IMR-90 (cell line): Measurements from ENCODE around the gene RBFOX1. TPM values are rescaled to one million over a fixed set of nuclear protein-coding genes. Genes with fewer than 3 reads are reported as not detected.

Experiments
- ATAC-seq: fragments of 200-7000 bp; cut with Tn5 transposase; 2 replicates; pipeline ENCODE4 v1.9.1; 2020; ENCODE audit warnings: low read depth, mild to moderate bottlenecking, moderate library complexity
- BruUV-seq: library from RNA; stranded (reverse); fragments of 400-500 nt; replicated peaks from 2 replicates; lab custom pipeline; 2021; lab: Mats Ljungman, UMichigan
- CTCF ChIA-PET: fragments of 300-600 bp; formaldehyde crosslinking; extraction: SDS; loops from one replicate; lab custom pipeline; 2021; ENCODE audit warnings: antibody characterized with exemption; lab: Yijun Ruan, JAX
- POLR2A ChIA-PET: fragments of 300-600 bp; sonication (Branson Sonifier 250); formaldehyde crosslinking; loops from one replicate; lab custom pipeline; 2022; ENCODE audit warnings: antibody characterized with exemption; ENCODE audit not compliant: unreplicated experiment; lab: Charles Lee
- DNase-seq: peaks from one replicate; pipeline ENCODE4 v3.0.0; 2013
- H2AFZ ChIP-seq: replicated peaks from 2 replicates; pipeline ENCODE3; 2013; ENCODE audit warnings: low read length, mild to moderate bottlenecking; ENCODE audit not compliant: poor library complexity
- H2AK5ac ChIP-seq: 2 replicates; pipeline ENCODE4 v1.6.1; 2013; ENCODE audit warnings: low read depth, low read length, inconsistent platforms
- H2AK9ac ChIP-seq: replicated peaks from 2 replicates; pipeline ENCODE3; 2013; ENCODE audit warnings: mild to moderate bottlenecking, low read depth, low read length, moderate library complexity; ENCODE audit not compliant: poor library complexity
- H2BK120ac ChIP-seq: 2 replicates; pipeline ENCODE4 v1.6.1; 2013; ENCODE audit warnings: low read depth, low read length, inconsistent platforms
- H2BK15ac ChIP-seq: 3 replicates; pipeline ENCODE4 v1.6.1; 2013; ENCODE audit warnings: low read depth, low read length, inconsistent platforms
- H2BK20ac ChIP-seq: 2 replicates; pipeline ENCODE4 v1.6.1; 2013; ENCODE audit warnings: low read depth, mild to moderate bottlenecking, inconsistent platforms, low read length, moderate library complexity
- H2BK5ac ChIP-seq: 2 replicates; pipeline ENCODE4 v1.6.1; 2013; ENCODE audit warnings: mild to moderate bottlenecking, low read depth, low read length, inconsistent platforms; ENCODE audit not compliant: poor library complexity, severe bottlenecking
- H3K14ac ChIP-seq: replicated peaks from 2 replicates; pipeline ENCODE4 v1.6.1; 2013; ENCODE audit warnings: low read depth, low read length, inconsistent platforms
- H3K18ac ChIP-seq: 2 replicates; pipeline ENCODE4 v1.6.1; 2013; ENCODE audit warnings: low read depth, low read length, control low read depth
- H3K23ac ChIP-seq: 2 replicates; pipeline ENCODE4 v1.6.1; 2013; ENCODE audit warnings: low read depth, low read length, inconsistent platforms
- H3K27ac ChIP-seq: 2 replicates; pipeline ENCODE4 v1.5.1; 2013; ENCODE audit warnings: mild to moderate bottlenecking, control low read depth, low read length; ENCODE audit not compliant: insufficient read depth
- H3K27me3 ChIP-seq: 2 replicates; pipeline ENCODE4 v1.6.1; 2013; ENCODE audit warnings: low read length; ENCODE audit not compliant: control insufficient read depth, insufficient read depth
- H3K36me3 ChIP-seq: 2 replicates; pipeline ENCODE4 v1.6.1; 2013; ENCODE audit warnings: low read length, mixed read lengths; ENCODE audit not compliant: control insufficient read depth, insufficient read depth
- H3K4ac ChIP-seq: 2 replicates; pipeline ENCODE4 v1.6.1; 2013; ENCODE audit warnings: low read depth, low read length, inconsistent platforms
- H3K4me1 ChIP-seq: 2 replicates; pipeline ENCODE4 v1.6.1; 2013; ENCODE audit warnings: low read length, mixed read lengths; ENCODE audit not compliant: control insufficient read depth, insufficient read depth
- H3K4me2 ChIP-seq: 2 replicates; pipeline ENCODE4 v1.6.1; 2013; ENCODE audit warnings: low read depth, mild to moderate bottlenecking, control low read depth, low read length, moderate library complexity
- H3K4me3 ChIP-seq: 2 replicates; pipeline ENCODE4 v1.5.1; 2013; ENCODE audit warnings: low read depth, mild to moderate bottlenecking, control low read depth, low read length, moderate library complexity; ENCODE audit not compliant: insufficient read depth
- H3K56ac ChIP-seq: 2 replicates; pipeline ENCODE4 v1.6.1; 2013; ENCODE audit warnings: low read length, inconsistent platforms; ENCODE audit not compliant: insufficient read depth; ENCODE audit errors: extremely low read depth
- H3K79me1 ChIP-seq, 2 experiments: 2 replicates each; pipeline ENCODE4 v1.6.1; 2013; ENCODE audit warnings: low read length in 2 of 2, inconsistent platforms in 1 of 2, low read depth in 1 of 2
- H3K9ac ChIP-seq: 2 replicates; pipeline ENCODE4 v1.6.1; 2013; ENCODE audit warnings: low read depth, low read length, control low read depth
- H3K9me1 ChIP-seq: 2 replicates; pipeline ENCODE4 v1.6.1; 2013; ENCODE audit warnings: low read length, inconsistent platforms; ENCODE audit not compliant: insufficient read depth
- H3K9me3 ChIP-seq: 2 replicates; pipeline ENCODE4 v1.6.1; 2013; ENCODE audit warnings: low read length; ENCODE audit not compliant: control insufficient read depth, insufficient read depth
- H4K20me1 ChIP-seq: 2 replicates; pipeline ENCODE4 v1.6.1; 2013; ENCODE audit warnings: low read length, inconsistent platforms; ENCODE audit not compliant: insufficient read depth
- H4K5ac ChIP-seq: 2 replicates; pipeline ENCODE4 v1.6.1; 2013; ENCODE audit warnings: mild to moderate bottlenecking, low read depth, low read length, control low read depth
- H4K8ac ChIP-seq, 2 experiments: 2 replicates each; pipeline ENCODE4 v1.6.1; 2013; ENCODE audit warnings: low read depth in 2 of 2, low read length in 2 of 2, control low read depth in 1 of 2, inconsistent platforms in 1 of 2
- H4K91ac ChIP-seq: 2 replicates; pipeline ENCODE4 v1.6.1; 2013; ENCODE audit warnings: low read depth, low read length, inconsistent platforms; ENCODE audit not compliant: insufficient read depth
- BHLHE40 ChIP-seq: fragments of 150-350 bp; IDR thresholded peaks from 2 replicates; pipeline ENCODE4 v1.6.1; 2016; ENCODE audit warnings: mild to moderate bottlenecking, low read depth, low read length
- CEBPB ChIP-seq: IDR thresholded peaks from 2 replicates; pipeline ENCODE4 v1.6.1; 2012; ENCODE audit warnings: low read depth, low read length, improper control_type of control experiment
- ELK1 ChIP-seq: fragments of 150-350 bp; IDR thresholded peaks from 2 replicates; pipeline ENCODE4 v1.6.1; 2016; ENCODE audit warnings: low read depth, mild to moderate bottlenecking, low read length, moderate library complexity, borderline replicate concordance
- NFE2L2 ChIP-seq: fragments of 150-350 bp; IDR thresholded peaks from 2 replicates; pipeline ENCODE4 v1.6.1; 2016; ENCODE audit warnings: low read depth, mild to moderate bottlenecking, low read length
- POLR2A ChIP-seq: IDR thresholded peaks from 2 replicates; pipeline ENCODE4 v1.6.1; 2012; ENCODE audit warnings: mild to moderate bottlenecking, low read depth, low read length
- RAD21 ChIP-seq: IDR thresholded peaks from 2 replicates; pipeline ENCODE4 v1.6.1; 2012; ENCODE audit warnings: low read length, improper control_type of control experiment
- WGBS, 2 experiments: methylation state at CpG; one replicate each; pipeline versions ENCODE4 v1.1.5 to v1.1.7; 2013; ENCODE audit warnings: missing lambda C conversion rate in 2 of 2; ENCODE audit not compliant: insufficient read length in 1 of 2; ENCODE audit errors: extremely low coverage in 2 of 2; 5-methylcytosine and 5-hydroxymethylcytosine counted together
- dilution Hi-C: fragments of 300-500 bp; cut with HindIII; formaldehyde crosslinking; loops from one replicate; pipeline ENCODE4 v1.14.3; 2018; ENCODE audit warnings: low sequenced_read_pairs; ENCODE audit not compliant: unreplicated experiment
- in situ Hi-C: fragments of 300-500 bp; cut with MboI; formaldehyde crosslinking; loops from 3 replicates; pipeline ENCODE4 v1.14.3; 2019; ENCODE audit warnings: low sequenced_read_pairs, inconsistent platforms, mixed read lengths
- intact Hi-C: fragments of 100-400 bp; cut with micrococcal nuclease; formaldehyde crosslinking; loops from 2 replicates; pipeline ENCODE4 v1.10.0; 2022
- polyA plus RNA-seq, 3 experiments: library from polyadenylated mRNA; depleted of rRNA; stranded (reverse); fragments of >200 nt; gene quantifications; 2 replicates each; pipeline ENCODE4 v1.2.3, GENCODE V29; 2012; ENCODE audit warnings: low replicate concordance in 1 of 3
- total RNA-seq: library from RNA; depleted of rRNA; stranded (reverse); fragments of >200 nt; gene quantifications from 2 replicates; pipeline ENCODE4 v1.2.3, GENCODE V29; 2012

The RBFOX1 gene
- total and polyA plus RNA-seq, 2 of the 4 experiments (the other 2 are of a cell fraction) = not detected

- dilution Hi-C loops = no loop called here
- CTCF ChIA-PET = no interaction called here
- no peak overlapping the region for H3K23ac ChIP-seq
These were observed 61.0 kb downstream of the RBFOX1 start for GRCh38 chr16:7393680-7394079.

More at GRCh38 chr16:7393680-7394079, 61.0 kb downstream of the RBFOX1 start:
- Histone ChIP-seq H3K27me3 (no peaks in the 10 kb centered on the region), H3K4me3 (no peak overlapping the region), H3K9me1 (no peaks in the 10 kb centered on the region), H3K14ac (no peak overlapping the region), H4K8ac (no peak overlapping the region), H3K27ac (no peak overlapping the region), H2AK9ac (no peak overlapping the region), H3K4ac (no peak overlapping the region), H3K4me1 (no peaks in the 10 kb centered on the region), H4K20me1 (no peaks in the 10 kb centered on the region), H2BK120ac (no peak overlapping the region), H3K18ac (no peak overlapping the region), H3K56ac (no peak overlapping the region), H3K9me3 (peaks cover 8% of the 10 kb centered on the region; the same call in 1 of the 2 replicates), H4K91ac (no peak overlapping the region), H2AK5ac (no peak overlapping the region), H3K4me2 (no peak overlapping the region), H2BK5ac (no peak overlapping the region), H2AFZ (no peak overlapping the region), H4K5ac (no peak overlapping the region), H3K36me3 (no peaks in the 10 kb centered on the region), H3K9ac (no peak overlapping the region), H3K79me1 (no peaks in the 10 kb centered on the region), H2BK20ac (no peak overlapping the region), H2BK15ac (no peak overlapping the region)
- in situ Hi-C loops = no loop called here
- POLR2A ChIA-PET = no interaction called here
- intact Hi-C loops = no loop called here
- ATAC-seq (no peak), DNase-seq (no peak)
- no TSS peak for BruUV-seq
- no peak for TF ChIP-seq POLR2A
- TF ChIP-seq BHLHE40 = no peak
- no peak for TF ChIP-seq RAD21
- TF ChIP-seq NFE2L2 = no peak
- TF ChIP-seq ELK1 = no peak
- TF ChIP-seq CEBPB = no peak
- WGBS, 2 experiments = no CpG with 5 or more reads among the region's 4 CpGs
